ENCODE measurements around the gene RPS21.

Gene RPS21

GRCh38 chr20:62428396-62429295, 41.7 kb downstream of the RPS21 start:
- DNase-seq, result no peak

- no peak for DNase-seq
Measured at GRCh38 chr20:62429455-62430310, 42.8 kb downstream of the RPS21 start.

GRCh38 chr20:62430311-62430853, 43.5 kb downstream of the RPS21 start:
- no peak for DNase-seq

GRCh38 chr20:62430866-62431447, 44.1 kb downstream of the RPS21 start:
- DNase-seq, result no peak

GRCh38 chr20:62433658-62434497, 47.0 kb downstream of the RPS21 start:
- no peak for DNase-seq

GRCh38 chr20:62436692-62437091, 49.8 kb downstream of the RPS21 start:
- no peak for DNase-seq

GRCh38 chr20:62437496-62437895, 50.6 kb downstream of the RPS21 start:
- DNase-seq, result no peak

GRCh38 chr20:62437927-62438326, 51.0 kb downstream of the RPS21 start:
- DNase-seq, result no peak
